Measurements from ENCODE around the gene ZMYM2. TPM values are rescaled to one million over a fixed set of nuclear protein-coding genes. Genes with fewer than 3 reads are reported as not detected.
A peak's percentile ranks its signal among the peaks of the same experiment; 100 is the strongest.
"Not testable (repeated sequence)": the region's sequence is repeated elsewhere in the genome, so short reads cannot be mapped to it uniquely, and the experiment has no call there.

Gene ZMYM2
- 27.0 and 41.5 TPM in 2 replicates for total RNA-seq

DNA sequence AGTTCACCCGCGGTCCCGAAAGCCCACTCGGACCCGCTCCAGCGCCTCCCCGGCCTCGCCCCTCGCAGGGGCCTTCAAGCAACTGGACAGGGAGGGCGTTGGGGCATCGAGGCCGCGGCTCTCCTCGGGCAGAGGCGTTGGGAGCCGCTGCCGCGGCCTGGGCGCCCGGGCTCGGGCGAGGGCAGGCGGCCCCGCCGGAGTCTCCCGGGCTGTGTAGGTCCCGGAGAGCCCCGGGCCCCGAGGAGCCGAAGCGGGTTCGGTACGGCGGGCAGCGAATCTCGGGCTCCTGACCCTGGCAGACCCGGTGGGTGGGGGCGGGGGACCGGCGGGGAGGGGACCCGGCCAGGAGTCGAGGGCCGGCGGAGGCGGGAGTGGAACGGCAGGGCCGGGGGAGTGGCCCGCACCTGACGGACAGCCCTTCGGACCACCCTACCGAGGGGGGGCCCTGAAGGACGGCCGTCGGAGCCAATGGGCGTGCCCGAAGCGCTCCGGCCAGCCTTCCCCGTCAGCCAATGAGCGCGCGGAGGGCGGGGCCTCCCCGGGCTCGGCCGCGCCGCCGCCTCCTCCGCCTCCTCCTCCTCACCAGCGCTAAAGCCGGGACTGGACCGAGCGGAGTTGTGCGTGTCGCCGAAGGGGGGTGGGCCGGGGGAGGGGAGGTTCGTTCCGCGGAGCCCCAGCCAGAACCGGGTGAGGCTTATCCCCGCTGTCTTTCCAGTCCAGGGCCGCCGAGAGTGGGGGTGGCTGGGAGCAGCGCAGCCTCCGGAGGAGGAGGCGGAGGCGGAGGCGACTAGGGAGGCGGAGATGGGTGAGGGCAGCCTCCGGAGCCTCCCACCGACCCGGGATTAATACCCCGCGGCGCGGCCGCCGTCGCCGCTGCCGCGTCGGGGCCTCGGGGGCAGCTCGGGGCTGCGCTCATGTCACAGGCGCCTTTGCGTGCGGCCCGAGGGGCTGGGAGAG lies at the start of gene ZMYM2:
ZMYM2 (plus strand) TSS at position 573 of the 957 bp plus-strand sequence. CDS start 34,346 bp downstream, outside the sequence.
- peak; percentile 98 to 99 for DNase-seq (ENCODE audit: low read depth in 2 of 2)

DNA sequence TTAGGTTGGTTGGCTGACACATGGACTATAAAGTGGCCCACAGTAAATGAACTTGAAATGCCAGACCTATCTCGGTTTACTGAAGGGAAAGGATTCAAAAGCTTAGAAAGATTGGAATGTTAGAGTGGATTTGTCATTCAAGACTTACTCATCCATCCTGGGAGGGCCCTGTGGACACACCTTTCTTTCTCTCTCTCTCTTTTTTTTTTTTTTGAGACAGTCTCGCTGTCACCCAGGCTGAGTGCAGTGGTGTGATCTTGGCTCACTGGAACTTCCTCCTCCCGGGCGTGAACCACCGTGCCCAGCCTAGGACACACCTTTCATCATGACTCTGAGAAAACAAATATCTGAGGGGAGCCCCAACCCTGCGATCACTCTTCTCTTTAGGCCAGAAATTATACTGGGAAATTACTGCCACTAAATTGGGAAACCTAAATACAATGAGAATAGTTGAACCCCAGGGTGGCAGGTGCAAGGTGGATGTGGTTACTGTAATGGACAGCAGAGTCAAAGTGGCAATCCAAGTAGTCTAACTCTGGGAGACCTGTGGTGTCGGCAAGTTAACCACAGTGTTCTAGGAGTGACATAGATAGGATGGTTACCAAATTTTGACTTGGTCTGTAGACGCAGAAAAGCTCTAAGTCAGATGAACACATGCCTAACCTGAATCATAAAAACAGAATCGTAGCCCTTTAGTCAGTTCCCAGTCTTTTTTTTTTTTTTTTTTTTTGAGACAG lies 48.0 kb upstream of the ZMYM2 start:
- DNase-seq (ENCODE audit: low read depth in 2 of 2): peak in 1 of 2 donors; percentile 18

DNA sequence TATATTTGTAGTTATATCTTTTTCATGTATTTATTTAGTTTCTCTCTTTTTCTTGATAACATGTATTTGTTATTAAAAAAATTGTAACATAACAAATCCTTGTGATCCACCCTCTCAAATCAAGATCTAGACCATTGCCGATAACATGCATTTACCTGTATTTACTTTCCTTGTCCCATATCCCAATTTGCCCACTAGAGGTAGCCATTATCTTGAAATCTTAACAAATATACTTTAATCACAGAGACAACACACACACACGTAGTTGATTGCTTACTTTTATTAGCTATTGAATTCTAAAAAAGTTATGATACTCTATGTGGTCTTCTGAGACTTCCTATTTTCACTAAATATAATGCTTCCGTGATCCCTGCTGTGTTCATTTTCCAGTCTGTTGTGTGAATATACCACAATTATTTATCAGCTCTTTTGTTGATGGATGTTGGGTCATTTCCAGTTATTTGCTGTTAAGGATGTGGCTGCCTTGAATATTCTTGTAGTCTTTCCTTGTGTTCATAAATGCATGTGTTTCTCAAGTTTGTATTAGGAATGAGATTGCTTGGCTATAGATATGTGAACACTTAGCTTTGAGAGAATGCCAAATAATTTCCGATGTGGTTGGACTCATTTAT lies 31.3 kb upstream of the ZMYM2 start:
- DNase-seq (ENCODE audit: low read depth in 2 of 2): peak; percentile 43 to 64

DNA sequence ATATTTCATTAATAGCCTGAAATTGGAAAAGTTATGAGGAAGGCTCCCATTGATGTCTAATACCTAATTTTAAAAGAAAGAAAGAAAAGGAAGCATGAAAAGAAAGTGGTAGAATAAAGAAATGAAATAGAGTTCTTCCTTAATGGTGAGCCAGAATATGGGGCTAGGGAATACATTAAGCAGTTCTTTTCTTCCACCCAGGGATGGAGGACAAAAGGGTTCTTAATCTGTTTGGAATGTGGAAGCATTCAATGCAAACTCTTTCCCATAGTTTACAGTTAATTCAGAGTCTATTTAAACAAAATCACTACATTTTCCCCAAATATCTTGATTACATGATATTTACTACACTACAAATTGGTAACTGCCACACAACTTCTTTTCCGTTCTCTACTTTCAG lies 18.4 kb upstream of the ZMYM2 start:
- DNase-seq (ENCODE audit: low read depth in 2 of 2): no peak

DNA sequence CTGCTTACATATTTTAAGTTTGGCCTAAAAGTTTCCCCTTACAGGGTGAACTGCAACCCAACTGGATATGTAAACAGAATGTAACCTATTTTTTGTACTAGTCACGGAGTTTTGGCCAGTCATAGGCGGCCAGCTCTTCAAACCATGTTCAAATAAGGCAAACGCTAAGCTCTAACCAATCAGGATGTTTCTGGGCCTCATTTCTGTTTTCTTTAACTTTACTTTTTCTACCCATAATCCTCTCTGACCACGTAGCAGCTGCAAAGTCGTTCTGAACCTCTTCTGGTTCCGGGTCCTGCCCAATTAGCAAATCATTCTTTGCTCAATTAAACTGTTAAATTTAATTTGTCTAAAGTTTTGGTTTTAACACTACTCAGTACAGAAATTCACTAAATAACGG lies 8.2 kb upstream of the ZMYM2 start:
- no peak for DNase-seq (ENCODE audit: low read depth in 2 of 2)

DNA sequence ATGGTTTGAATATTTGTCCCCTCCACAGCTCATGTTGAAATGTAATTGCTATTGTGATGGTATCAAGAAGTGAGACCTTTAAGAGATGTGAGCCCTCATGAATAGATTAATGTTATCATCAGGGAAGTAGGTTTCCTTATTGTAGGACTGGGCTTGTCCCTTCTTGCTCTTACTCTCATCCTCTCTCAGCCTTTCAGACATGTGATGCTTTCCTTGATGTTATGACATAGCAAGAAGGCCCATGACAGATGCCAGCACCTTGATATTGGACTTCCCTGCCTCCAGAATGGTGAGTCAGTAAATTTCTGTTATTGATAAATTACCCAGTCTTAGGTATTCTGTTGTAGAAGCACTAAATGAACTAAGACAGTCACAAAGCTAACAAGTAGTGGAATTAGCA lies 5.7 kb upstream of the ZMYM2 start:
- no peak for DNase-seq (ENCODE audit: low read depth in 2 of 2)

DNA sequence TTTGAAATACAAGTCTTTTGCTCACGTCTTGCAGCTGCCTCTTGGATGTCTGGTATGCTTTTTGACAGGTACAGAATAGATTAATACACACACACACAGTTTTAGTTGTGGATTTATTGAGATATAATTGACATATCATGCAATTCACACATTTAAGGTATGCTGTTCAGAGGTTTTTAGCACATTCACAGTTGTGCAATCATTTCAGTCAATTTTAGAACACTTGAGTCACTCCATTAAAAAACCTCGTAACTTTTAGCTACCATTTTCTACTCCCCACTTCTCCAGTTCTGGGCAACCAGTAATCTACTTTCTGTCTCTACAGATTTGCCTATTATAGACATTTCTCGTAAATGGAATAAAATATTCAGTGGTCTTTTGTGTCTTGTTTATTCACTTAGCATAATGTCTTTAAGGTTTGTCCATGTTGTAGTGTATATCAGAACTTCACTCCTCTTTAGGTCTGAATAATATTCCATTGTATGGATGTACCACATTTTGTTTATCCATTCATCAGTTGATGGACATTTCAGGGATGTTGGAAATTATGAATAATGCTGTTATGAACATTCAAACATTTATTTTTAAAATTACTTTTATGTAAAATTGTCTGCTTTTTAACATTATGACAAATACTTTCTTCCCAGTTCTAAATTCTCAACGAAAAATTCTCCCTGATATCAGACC lies 2.5 kb upstream of the ZMYM2 start:
- DNase-seq (ENCODE audit: low read depth in 2 of 2): no peak

DNA sequence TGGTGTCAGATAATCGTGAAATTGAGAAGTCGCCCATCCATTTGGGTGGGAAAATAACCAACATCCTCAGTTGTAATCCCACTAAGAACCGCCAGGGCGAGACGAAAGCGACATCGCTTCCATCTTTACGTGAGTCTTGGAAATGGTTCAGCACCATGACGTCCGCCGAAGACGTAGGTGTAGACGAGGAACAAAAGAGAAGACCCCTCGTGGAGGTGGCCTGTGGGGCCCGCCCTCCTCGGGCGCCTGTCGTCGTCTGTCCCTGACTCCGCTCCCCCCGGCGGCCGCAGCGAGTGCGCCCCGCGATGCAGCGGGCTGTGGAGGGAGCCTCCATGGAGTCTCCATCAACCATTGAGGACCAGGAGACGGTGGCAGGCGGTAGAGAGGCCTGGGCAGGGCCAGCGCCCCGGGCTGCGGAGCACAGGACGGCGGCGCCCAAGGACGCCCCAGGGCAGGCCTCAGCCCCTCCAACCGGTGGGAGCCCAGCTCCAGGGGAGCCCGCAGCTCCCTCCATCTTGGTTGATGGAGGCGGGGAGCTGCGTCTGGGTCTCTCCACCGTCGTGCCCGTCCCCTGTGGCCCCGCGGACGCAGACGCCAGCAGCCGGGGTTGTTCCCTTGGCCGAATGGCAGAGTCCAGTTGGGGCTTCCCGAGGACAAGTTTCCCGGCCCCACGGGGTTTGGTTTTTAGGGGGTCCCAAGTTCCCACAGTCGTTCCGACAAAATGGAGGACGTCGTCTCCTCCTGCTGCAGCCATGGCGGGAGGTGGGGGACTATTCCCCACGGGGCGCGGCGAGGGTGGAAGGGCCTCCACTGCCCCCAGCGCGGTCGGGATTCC lies 990 bp upstream of the ZMYM2 start:
- peak; percentile 64 to 71 for DNase-seq (ENCODE audit: low read depth in 2 of 2)

DNA sequence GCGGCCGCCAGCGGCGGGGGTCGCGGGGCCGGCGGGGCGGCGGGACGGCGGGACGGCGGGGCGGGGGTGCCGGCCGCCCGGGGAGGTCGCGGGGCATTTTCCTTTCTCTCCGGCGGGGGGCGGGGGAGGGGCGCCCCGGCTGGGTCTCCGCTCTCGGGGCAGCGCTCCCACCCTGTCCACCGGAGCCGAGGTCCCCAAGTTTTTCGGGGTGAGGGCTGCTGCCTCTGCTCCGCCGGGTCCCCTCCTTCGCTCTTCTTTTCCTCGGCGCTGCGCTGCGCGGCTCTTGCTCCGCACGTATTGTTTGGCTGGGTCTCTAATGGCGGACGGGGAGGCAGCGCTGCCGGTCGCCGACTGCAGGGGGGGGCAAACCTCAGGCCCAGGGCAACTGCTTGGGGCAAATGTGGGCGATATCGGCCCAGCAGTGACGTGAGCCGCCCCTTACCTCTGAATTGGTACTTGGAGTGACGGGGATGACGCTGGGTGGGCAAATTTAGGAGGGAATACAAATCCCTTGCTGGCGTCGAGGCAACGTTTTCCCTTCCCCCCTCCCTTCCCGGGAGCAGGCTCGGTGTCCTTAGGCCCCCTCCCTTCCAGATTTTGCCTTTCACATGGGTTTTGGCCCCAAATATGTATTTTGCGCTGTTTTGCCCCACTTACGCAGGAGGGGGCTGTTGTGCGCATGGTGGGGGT lies 759 bp downstream of the ZMYM2 start:
- DNase-seq (ENCODE audit: low read depth in 2 of 2): peak; percentile 67 to 69

DNA sequence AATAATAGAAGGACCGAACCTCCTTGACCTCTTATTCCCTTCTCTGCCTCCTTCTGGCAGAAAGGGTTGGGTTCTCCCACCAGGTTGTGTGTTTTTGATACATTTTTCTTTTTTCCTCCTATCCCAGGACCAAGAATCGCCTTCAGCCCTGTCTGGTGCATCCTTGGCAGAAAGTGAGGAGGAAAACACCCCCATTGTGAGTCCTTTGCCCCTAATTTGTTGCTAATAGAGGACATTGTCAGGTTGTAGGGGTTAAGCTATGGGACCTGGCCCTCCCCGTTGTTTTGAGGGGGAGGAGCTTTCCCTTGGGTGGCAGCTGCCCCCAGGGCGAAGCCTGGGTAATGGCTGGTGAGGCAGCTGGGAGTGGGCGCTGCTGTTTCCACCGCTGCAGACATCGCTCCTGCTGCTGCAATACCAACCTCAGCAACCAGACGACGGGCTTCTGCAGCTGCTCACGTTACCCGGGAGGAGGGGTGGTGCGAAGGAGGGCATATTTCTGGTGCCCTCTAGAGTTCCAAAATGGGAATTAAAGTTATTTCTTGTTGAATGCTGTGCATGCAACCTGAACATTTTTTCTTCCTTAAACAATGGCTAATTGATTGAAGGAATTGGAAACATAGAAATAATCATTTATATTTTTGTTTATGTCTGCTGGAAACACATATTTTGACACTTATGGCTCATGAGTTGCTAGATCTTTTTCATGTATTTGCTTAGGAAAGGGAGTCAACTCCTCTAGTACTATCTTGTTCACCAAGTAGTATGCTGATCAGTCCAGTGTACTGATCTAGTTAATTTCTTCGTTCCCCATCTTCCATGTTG lies 1.5 kb downstream of the ZMYM2 start:
- DNase-seq (ENCODE audit: low read depth in 2 of 2): peak; percentile 92 to 94

DNA sequence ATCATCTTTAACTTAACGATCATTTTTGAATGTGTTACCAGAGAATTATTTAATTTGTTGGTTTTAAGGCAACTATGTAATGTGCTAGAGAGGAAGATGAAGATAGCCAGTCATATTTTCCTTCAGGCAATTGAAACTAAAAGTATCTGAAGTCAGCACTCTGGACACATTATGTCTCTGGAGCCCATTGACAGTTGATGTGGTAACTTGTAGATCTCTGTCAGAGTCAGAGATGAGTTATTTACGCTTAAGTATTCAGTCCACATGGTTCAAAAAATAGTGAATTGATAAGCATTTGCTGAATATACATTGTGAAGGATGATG lies 2.1 kb downstream of the ZMYM2 start:
- DNase-seq (ENCODE audit: low read depth in 2 of 2): peak; percentile 23 to 29

DNA sequence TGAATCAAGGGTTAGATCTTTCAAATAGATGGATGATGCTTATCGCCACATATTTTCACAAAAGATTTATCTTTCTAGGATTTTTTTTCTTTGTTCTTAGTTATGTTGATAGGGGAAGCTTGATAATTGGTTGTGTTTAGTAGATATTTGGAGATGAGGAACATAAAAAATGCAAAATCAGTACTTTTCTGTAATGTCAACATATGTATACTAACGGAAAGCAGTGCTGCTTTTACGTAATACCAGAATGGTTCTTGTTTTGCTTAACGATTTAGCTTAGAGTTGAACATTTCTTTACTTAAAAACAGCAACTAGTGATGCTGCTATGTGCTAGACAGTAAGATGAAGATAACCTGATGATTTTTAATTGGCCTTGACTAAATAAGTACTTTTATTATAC lies 3.0 kb downstream of the ZMYM2 start:
- DNase-seq (ENCODE audit: low read depth in 2 of 2): no peak

DNA sequence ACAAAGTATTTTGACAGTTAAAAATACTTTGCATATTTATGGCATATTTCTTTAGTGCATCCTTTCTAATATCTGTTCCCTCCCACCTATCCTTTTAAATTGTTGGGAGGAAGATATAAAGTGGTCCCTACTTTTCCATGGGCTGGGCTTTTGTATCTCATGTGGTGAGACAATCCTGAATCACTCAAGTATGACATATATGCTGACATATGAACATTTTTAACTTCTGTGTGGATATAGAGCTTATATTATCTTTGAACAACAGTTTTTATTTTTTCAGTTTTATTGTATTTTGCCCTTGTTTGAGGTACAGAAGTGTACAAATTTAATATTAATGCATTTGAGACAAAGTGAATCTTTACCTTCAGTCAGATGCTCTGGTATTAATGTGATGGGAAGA lies 3.4 kb downstream of the ZMYM2 start:
- no peak for DNase-seq (ENCODE audit: low read depth in 2 of 2)

DNA sequence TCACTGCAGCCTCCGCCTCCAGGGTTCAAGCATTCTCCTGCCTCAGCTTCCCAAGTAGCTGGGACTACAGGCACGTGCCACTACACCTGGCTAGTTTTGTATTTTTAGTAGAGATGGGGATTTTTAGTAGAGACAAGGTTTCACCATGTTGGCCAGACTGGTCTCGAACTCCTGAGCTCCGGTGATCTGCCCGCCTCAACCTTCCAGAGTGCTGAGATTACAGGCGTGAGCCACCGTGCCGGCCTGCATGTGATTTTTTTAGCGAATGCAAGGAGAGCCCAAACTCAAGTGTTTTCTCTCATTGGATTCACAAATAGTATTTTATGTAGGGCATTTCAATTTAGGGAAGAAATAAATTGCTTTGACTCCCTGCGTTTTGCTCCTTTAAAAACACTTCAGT lies 4.4 kb downstream of the ZMYM2 start:
- no peak for DNase-seq (ENCODE audit: low read depth in 2 of 2)

DNA sequence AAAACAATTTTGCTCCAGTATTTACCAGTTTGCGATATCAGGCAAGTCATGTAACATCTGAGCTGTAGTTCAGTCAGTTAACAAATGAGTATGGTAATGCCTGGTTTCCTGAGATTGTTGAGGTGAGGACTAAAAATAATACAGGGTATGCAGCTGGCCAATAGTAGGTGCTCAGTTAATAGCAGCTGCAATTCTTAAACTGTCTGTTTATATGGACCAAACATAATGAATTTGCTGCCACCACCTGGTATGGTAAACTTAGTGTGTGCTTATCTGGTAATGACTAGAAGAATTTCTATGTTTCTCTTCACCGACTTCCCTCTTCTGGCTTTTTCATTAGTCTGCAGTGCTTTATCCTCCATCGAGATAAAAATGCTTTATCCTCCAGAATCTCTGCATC lies 9.1 kb downstream of the ZMYM2 start:
- peak; percentile 2 to 55 for DNase-seq (ENCODE audit: low read depth in 2 of 2)

DNA sequence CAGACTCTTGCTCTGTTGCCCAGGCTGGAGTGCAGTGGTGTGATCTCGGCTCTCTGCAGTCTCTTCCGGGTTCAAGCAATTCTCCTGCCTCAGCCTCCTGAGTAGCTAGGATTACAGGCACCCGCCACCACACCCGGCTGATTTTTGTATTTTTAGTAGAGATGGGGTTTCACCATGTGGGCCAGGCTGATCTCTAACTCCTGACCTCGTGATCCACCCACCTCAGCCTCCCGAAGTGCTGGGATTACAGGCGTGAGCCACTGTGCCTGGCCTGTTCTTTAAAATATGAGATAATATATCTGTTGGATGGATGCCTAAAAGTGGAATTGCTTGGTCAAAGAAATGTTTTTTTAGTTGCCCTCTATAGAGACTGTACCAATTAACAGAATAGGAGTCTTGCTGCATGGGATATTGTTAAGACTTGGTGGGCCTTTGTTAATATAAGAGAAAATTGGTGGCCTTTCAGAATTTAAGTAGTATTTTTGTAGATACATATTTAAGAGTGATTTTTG lies 16.0 kb downstream of the ZMYM2 start:
- DNase-seq (ENCODE audit: low read depth in 2 of 2): not testable (repeated sequence)

DNA sequence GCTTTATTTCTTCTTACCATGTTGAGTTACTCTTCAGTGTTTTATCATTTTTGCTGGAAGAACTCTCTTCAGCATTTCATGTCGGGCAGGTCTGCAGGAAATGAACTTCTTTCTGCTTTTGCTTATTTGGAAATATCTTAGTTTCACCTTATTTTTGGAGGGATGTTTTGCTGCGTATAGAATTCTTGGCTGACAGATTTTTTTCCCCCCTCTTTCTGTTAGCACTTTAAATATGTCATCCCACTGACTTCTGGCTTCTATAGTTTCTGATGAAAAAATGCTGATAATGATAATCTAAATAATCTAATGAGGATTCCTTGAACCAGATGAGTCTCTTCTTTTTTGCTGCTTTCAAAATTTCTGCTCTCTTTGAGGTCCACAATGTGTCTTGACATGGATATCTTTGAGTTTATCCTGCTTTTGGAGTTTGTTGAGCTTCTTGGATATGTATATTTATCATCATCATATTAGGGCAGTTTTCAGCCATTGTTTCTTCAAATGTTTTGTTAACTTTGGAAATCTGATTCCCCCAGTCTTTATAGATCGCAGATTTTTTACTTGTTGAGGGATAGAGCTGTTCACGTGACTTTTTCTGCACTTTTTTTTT lies 20.4 kb downstream of the ZMYM2 start:
- no peak for DNase-seq (ENCODE audit: low read depth in 2 of 2)

DNA sequence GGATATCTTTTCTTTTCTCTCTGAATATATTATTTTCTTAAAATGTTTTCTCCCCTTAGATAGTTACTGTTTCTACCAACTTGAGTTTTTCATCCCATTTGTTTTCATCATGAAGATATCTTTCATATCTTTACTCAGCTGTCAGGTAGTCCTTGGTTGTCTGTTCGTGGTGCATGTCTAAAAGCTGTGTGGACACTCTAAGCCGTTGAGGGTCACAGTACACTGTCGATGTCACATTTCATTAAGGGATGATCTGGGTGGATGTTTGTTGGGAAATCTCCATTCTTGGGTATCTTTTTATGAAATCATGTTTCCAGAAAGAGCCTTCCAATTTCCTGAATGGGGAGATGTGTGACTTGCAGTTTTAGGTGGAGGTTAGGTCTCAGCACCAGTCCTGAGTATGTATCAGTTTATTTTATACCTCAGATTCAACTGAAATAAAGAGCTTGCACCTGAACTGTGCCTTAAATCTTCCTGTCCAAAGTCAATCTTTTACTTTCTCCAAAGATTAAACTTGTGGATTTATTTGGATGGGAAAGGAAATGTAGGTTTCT lies 23.2 kb downstream of the ZMYM2 start:
- no peak for DNase-seq (ENCODE audit: low read depth in 2 of 2)
